HG02885 (cell line): ENCODE results near the gene PDIA4.
"Not testable (repeated sequence)": the region's sequence is repeated elsewhere in the genome, so short reads cannot be mapped to it uniquely, and the experiment has no call there.

Experiments
- ATAC-seq: cut with Tn5 transposase; IDR thresholded peaks from one replicate; pipeline ENCODE4 v1.9.1; 2021; ENCODE audit warnings: mild to moderate bottlenecking; ENCODE audit not compliant: unreplicated experiment, poor library complexity

PDIA4 gene

DNA sequence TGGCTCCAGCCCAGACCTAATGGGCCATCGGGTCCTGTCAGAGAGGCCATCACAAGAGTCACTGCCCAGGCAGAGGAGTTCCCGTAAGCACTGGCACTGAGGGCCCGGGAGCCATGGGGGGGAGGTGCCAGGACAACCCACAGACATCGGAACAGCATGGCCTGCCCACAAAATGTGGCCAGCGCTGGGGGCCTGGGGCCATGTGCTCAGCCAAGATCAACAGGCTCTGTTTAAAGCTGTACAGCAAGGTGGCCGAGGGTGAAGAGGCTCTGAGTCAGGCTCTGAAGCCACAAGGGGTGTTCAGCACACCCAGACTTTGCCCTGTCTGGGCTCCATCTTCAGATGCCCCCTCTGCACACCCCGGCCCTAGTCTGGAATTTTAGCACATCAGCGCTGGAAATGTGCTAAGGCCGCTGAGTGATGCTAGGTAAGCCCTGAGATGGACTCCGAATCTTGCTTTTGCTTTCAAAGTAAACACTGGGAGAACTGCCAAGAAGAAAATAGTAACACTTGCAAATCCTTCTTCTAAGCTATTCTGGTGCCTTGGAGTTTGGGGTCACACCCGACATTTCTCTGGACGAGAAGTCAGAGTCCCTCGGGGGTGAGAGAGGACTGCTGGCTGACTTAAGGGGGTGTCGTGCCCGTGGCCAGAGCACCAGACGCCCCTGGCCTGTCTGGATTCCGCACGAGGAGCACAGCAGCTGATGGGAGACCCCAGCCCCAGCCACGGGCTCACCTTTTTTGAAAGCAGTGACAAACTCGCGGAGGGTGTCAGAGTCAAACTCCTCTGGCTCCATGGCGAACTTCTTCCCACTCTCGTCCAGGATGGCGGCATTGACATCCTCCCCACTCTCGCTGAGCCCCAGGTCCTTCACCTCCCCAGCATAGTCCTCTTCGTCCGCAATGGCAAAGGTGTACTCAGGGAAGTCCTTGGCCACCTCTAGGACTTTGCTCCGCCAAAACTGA lies 23.6 kb downstream of the PDIA4 start:
- no peak for ATAC-seq

DNA sequence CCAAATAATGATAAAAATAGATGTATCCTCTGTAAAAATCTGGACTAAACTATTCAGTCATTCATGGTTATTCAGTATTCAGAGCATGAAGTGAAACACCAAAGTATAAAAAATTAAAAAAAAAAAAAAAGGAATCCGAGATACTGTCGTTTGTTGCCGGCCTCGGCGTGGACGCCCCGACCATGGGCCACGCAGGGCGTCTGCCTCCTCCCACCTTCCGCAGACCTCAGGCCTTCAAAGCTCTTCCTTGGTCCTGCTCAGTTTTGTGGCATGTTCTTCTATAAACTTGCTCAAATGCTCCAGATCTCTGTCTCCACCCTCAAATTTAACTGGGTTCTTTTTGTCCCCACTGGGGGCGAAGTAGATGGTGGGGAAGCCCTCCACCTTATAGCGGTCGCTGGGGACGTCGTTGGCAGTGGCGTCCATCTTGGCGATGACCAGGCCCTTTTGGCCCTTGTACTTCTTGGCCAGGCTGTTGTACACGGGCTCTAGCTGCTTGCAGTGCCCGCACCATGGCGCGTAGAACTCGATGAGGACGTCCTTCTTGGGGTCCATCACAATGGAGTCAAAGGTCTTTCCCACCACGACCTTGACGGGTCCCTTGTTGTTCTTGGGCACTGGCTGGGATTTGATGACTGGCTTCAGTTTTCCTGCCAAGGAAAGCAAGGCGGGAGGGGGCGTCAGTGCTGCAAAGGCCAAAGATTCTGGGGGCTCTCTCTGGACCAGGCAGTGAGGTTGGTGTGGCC lies 24.6 kb downstream of the PDIA4 start:
- ATAC-seq: no peak

DNA sequence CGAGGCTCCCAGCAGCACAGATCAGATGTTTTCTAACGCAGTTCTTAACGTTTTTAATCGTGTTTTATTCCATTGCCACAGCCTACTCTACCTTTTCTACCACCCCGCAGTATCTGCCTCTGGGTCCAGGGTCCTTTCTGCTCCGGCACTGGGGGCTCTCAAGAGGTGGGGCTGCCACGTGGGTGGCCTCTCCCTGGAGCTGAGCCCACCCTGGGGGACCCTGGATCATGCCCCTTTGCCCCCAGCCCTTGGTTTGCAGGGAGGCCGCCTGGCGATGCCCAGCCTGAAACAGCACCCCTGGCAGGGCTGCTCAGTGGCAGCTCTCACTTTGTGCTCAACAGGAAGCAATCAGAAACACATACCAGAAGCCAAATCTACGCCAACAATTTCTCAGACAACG lies 25.3 kb downstream of the PDIA4 start:
- ATAC-seq: no peak

DNA sequence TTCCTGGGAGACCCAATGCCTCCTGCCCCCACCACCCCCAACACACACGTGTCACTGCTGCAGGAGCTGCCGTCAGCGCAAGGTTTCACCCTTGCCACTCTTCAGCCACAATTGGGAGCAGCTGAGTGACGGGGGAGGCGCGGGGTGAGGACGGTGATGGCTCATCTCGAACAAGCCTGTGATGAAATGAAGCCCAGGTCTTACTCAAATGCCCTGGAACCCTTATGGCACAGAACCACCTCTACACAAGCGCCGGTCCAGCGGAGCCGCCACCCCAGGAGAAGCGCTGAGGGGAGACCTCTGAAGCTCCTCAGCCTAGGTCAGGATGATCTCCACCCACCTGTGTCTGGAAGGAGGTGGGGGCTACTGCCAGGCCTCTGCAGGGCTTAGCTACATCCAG lies 25.7 kb downstream of the PDIA4 start:
- no peak for ATAC-seq

DNA sequence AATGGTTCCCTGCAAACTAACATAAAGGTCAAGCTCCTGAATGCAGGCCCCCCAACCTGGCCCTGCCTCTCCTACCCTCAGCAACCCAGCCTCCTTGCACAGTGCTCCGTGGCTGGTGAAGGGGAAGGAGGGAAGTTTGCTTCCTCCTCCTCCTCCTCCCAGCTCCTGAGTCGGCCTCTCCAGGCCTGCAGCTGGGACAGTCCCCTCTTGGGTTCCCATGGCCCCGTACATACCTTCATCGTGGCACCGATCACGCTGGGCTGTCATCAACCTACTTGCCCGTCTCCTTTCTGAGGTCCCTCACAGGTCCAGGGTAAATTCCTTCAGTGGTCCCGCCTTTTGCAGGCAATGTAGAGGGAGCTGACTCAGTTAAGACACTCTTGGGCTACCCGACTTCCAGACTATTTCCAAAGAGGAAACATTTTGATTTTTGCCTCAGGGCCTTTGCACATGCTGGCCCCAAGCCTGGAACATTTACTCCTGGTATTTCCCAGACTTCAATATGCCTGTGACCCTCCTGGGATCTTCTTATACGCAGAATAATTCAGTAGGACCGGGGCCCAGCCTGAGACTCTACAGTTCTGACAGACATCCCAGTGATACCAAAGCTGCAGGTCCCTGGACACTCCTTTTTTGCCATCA lies 26.8 kb downstream of the PDIA4 start:
- no peak for ATAC-seq

DNA sequence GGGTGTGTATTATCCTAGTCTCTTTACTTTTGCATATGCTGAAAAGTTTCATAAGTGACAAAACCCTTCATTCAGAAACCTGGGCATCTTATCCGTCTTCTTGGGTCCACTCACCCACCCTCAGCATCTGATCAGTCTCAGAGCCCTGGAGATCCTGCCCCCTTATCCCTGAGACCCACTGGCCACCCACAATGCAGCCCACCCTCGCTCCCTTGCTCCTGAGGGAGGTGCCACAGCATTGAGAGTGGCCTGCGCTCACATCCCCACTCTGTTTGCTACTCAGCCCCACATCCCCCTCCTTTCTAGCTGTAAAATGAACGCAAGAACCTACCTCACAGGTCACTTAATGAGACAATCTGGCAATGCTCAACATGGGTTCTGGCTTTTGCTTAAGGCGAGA lies 27.3 kb downstream of the PDIA4 start:
- no peak for ATAC-seq

DNA sequence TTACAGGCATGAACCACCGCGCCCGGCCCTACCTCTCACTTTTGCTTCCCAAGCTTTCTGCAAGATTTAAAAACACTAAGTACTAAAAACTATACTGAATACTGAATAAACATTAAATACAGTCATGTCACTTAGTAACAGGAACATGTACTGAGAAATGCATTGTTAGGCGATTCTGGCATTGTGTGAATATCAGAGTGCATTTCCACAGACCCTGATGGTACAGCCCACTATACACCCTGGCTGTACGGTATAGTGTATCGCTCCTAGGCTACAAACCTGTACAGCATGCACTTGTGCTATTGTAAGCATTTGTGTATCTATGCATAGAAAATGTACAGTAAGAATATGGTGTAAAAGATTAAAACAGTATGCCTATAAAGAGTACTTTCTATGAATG lies 29.1 kb downstream of the PDIA4 start:
- no peak for ATAC-seq

DNA sequence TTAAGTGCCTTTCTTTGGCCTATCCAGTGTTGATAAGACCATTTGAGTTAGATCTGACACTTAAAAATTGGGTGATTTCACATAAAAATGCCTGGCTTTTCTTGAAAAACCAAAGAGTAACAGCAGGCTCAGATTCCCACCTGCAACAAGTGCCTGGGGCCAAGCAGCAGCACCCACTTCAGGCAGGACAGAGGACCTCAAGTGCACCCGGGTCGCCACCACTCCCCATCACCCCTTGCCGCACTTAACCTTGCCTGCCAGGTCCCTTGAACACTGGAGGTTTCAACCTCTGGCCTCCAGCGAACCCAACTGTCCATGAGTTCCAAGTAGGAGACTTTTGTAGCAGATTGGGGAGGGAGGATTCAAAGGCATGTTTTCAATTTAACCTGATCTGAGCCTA lies 30.8 kb downstream of the PDIA4 start:
- no peak for ATAC-seq

DNA sequence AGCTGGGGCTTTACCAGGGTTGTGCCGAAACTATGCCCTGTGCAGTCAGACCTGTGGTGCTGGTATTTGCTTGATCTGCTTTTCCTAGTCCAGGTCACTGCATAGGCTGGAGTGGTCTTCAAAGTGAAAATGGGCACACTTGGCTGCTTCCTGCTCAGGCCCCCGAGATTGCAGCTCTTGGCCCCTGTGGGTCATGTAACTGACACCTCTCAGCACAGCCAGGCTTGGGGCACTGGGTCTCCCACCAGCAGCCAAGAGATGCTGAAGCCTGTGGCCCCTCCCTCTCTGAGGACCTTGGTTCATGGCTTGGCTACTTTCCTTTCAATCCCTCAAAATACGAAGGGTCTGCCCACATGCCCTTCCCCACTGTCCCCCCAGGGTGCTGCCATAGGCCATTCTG lies 33.7 kb downstream of the PDIA4 start:
- no peak for ATAC-seq

DNA sequence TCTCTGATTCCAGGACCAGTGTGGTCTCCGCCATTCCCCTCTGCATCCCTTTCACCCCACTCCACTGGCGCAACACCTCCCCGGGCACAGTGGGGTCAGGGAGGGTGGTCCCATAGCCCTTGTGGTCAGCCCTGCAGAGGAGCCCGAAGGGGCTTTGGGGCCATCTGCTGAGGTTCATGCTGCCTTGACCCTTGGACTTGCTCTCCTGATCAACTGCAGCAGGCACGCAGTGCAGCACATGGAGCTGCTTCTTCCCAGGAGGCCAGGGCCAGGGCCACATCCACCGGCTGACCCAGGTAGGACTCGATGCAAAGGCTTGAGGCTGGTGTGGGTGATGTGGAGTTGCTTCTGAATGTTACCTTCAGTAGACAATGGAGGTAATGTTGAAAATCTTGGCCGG lies 35.1 kb downstream of the PDIA4 start:
- no peak for ATAC-seq

DNA sequence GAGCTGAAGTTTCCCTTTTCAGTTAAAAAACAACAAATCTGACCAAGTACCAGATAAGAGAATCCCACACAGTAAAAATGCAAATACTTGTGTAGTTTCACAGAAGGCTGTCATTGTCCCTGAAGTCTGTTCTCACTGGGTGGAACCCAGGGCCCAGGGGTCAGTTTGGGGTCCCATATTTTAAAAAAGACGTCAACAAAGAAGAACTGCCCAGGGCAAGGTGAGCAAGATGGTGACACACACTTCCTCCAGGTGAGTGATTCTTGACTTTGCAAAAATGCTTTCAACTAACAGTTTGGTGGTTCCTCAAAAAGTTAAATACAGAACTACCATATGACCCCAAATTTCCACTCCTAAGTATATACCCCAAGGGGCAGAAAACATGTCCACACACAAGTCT lies 36.8 kb downstream of the PDIA4 start:
- ATAC-seq: no peak

DNA sequence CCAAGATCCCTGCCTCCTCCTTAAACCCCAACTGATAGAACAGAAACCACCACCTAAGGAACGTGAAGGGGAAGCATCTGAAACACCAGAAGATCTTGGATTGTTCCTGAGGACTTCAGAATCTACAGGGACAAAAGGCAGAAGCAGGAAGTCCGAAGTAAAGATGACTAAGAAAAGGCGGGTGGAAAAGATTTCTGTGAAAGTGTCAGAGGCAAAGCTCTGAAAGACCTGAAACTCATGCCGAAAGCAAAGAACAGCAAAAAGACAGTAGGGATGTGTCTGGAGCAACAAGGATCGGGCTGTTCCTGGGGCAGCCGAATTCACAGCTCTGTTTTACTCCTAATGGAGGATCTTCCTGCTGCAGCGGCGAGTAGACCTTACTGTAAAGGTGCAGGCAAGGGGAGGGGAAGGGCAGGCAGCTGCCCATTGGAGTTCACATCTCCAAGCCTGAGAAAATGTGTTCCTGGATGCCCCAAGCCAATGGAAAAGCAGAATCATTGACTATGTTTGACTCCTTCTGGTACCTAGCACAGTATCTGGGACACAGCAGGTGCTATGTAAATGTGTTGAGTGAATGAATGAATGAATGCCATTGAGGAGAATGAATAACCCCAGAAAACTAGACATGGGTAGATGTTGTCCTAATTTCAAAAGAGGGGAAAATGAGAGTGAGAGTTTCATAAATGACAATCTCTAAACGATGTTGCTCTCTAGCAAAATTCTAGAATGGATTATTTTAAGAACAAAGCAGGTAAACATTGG lies 40.4 kb downstream of the PDIA4 start:
- no peak for ATAC-seq

DNA sequence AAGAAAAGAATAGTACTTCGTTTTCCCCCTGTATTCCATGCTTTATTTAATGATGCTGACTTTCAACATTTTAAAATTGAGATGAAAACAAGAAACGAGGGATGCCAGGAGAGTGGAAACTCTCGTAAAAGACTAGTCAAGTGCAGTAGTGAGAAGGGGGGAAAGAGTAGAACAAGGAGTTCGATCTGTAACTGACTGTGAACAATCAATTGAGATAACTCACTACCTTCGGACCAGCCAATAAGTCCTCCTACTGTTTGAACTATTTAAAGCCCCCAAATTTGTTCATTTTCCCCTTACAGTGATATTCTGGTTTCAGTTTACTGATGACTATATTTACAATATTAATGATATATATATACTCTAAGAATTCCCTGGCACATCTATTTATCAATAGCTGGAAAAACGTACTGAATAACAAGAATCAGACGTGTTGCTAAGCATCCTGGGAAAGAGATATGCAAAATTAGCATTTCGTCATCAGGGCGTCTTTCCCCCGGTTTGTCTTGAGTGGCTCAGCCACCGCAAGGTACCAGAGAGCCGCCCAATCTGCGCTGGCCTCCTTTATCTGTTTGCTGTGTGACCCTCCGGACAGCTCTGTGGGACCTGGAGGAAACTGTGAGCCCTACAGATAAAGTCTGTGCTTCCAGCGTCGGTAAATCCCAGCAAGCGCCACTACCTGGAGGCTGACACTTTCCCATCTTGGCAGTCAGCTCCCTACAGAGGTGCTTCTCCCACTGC lies 41.1 kb downstream of the PDIA4 start:
- peak; percentile 92 for ATAC-seq

DNA sequence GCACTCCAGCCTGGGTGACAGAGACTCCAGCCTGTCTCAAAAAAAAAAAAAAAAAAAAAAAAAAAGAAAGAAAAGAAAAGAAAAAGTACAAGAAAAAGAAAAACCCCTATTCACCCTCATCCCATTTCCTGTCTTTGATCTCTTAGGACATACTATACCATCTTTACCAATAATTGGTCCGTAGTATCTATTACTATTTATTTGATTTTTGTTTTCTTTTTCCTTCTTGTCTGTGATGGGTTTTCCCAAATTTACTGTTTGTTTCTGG lies 41.6 kb downstream of the PDIA4 start:
- ATAC-seq: no peak

DNA sequence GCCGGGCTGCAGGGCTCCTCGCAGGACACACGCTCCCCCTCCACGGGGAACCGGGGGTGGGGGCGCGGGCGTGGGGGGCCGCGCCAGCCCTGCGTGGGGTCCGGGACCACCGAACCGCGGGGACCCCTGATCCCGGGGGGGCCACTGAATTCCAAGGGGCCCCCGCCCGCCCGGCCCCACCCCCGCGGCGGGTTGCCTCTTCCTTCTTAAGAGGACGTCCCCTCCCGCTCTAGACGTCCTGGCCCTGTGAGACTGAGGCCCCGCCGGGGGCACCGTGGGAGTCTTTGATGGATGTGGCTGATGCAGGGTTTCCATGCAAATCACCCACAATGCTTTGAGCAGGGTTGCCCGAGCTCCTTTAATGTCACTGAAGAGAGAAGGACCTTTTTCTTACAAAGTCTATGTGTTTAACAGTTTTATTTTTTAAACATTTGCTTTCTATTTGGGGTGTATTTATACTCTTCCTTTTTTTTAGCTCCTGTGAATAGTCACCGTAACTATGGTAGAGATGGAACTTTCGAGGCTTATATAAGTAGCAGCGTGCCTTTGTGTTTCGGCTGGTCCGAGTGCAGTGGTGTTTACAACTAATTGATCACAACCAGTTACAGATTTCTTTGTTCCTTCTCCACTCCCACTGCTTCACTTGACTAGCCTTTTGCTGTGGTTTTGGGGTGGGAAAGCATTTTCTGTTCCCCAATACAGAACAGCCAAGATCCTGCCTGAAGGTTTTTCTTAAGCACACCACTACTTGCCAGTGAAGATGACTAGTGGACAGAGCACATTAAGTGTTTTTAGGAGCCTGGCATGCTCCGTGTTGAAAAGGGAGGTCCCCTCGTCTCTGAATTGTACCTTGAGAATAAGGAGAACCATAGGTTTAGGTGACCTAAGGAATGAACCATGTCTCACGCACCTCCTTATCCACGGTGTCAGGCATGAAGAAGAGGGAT lies 44.8 kb downstream of the PDIA4 start:
- peak; percentile 64 for ATAC-seq

DNA sequence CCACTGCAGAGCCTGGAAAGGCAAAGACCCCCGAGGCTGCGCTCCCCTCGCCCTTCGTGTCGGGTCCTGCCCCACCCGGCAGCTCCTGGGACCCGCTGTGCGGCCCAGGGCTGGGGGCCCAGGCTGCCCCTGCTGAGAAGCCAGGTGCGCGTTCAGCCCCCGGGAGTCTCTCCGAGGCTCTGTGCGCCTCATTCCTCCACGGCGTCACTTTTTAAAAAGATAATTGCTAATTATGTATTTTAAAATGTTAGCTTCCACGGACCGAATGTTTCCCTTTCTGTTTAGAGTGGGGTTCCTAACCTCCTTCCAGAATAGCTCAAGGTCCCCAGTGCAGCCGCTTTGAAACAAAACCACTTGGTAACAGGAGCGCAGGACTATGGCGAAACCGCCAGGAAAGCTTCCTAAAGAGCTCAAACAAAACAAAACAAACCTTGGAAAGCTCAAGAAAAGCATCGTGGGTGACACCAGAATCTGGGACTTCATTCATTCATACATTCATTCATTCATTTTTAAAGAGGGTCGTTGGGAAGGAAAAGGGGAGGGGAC lies 45.6 kb downstream of the PDIA4 start:
- ATAC-seq: no peak

DNA sequence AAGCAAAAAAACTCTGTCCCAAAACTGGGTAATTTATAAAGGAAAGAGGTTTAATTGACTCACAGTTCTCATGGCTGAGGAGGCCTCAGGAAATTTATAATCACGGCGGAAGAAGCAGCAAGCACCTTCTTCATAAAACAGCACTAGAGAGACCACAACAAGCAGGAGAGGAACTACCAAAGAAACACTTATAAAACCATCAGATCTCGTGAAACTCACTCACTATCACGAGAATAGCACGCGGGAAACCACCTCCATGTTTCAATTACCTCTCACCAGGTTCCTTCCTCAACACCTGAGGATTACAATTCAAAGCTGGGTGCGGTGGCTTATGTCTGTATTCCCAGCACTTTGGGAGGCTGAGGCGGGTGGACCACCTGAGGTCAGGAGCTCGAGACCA lies 48.5 kb downstream of the PDIA4 start:
- ATAC-seq: no peak

DNA sequence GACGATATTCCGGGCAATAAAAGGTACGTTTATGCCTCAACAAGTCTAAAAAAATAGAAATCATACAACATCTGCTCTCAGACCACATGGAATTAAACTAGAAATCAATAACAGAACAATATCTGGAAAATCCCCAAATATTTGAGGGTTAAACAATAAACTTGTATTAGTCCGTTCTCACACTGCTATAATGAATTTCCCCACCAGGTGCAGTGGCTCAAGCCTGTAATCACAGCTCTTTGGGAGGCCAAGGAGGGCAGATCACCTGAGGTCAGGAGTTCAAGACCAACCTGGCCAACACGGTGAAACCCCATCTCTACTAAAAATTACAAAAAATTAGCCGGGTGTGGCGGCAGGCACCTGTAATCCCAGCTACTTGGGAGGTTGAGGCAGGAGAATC lies 49.2 kb downstream of the PDIA4 start:
- ATAC-seq: not testable (repeated sequence)

DNA sequence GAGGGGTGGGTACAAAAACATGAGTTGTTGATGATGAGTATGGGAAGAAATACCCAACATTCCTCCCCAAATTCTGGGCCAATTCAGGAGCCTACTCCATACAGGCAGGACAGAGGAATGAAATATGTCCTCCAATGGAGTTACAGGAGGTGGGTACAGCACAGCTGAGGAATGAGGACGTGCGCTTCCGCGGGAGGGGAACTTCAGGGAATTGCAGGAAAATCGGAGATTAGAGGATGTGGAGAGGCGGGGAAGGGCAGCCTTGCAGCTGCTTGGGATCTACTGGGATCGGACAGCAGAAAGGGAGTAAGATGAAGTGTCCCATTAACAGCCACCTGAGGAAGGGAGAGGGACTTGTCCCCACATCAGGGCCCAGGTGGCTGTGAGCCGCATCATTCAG lies 50.2 kb downstream of the PDIA4 start:
- no peak for ATAC-seq
